Activated CD8-positive, alpha-beta memory T cell treated with anti-CD3 and anti-CD28 coated beads, Interleukin-2, amount 50 U/mL, for 4 hours (primary cell): ENCODE measurements around the gene PRRX1.

ENCODE experiments used
- DNase-seq: peaks from one replicate; pipeline ENCODE4 v3.0.0-alpha.2; 2020

The PRRX1 gene

DNA sequence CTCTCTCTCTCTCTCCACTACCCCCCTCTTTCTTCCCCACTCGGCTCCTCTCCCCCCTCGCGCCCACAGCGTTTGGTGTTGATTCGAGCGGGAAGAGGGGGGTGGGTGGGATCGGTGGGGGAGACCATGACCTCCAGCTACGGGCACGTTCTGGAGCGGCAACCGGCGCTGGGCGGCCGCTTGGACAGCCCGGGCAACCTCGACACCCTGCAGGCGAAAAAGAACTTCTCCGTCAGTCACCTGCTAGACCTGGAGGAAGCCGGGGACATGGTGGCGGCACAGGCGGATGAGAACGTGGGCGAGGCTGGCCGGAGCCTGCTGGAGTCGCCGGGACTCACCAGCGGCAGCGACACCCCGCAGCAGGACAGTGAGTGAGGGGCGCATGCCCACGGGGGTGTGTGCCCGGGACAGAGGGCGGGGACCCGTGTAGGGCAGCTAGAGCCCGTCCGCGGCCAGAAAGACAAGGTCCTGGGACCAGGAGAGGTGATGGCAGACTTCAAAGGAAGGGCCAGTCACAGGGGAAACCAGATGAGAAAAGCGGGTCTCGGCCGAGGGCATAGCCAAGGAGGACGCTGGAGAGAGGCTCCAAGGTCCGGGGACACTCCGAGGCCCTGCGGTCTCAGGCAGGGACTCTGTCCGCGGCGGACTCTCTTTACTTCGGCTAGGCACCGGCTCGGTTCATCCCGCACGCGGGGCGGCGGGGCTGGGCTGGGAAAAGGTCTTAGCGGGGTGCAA is at the start of gene PRRX1:
Gene PRRX1, plus strand, starts transcription at position 39 of the 735 bp plus-strand sequence. Its CDS starts 88 bp downstream, at position 127.
- DNase-seq, result no peak

DNA sequence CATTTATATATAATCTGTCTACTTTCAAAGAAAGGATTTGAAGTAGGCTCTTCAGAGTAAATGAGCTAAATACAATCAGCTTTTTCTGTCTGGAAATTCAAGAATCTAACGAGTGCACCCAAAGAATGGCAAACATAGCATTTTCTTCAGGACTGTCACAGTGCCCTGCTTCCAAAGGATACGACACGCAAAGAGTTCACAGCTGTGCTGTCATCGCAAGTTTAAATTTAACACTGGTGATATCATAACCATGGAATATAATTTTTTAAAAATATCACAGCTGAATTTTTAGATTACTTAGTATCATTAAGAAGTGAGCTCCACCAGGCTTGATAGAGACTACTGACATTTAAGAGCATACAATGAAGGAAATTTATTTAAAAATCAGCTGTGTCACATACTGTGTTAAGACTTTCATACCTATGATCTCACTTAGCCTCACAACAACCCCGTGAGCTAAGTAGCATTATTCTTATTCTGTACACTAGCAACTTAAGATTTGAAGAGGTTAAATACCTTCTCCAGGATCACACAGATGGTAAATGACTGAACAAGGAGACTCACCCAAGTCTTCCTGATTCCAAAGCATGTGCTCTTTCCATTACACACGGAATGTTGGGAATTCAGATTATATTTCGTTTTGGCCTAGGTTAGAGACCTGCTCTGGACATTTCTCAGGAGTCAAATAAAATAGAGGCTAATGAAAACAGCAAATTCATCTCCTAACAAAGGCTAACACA is 46.2 kb upstream of the PRRX1 start:
- no peak for DNase-seq

DNA sequence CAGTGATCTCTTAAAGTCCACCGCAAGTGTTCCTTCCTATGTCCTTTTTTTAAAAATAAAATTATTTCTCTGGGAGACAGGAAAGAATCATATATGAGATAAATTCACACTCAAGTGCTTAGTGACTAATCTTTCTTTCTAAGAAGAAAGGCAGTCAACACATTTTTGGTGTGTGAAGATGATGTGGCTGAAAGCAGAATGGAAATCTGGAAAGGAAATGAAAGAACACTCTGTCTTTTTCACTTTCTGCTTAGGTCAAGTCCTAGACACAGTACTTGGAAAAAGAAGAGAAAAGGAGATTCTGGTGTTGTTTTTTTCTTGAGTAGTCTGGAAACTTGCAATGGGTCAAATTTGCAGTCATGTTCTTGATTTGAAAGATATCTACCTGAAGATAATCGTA is 45.5 kb upstream of the PRRX1 start:
- no peak for DNase-seq

GRCh38 chr1:170619241-170620028 is 44.5 kb upstream of the PRRX1 start:
- no peak for DNase-seq

DNA sequence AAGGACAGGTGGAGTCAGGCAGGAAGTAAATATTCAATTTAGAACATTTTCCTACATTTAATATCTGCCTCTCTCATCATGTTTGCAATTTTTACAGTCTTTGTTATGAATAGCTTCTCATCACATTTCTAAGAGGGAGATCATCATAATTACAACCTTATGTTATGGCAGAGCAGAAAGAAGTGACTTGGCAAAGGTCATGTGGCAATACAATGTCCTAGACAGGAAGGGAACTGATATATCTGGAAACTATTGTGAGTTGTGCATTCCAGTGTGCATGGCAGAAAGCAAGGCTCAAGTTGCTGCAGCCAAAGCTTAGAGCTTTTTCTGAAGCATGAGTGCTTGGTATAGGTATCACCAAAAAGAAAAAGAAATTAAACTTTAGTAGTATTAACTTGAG is 43.8 kb upstream of the PRRX1 start:
- no peak for DNase-seq

DNA sequence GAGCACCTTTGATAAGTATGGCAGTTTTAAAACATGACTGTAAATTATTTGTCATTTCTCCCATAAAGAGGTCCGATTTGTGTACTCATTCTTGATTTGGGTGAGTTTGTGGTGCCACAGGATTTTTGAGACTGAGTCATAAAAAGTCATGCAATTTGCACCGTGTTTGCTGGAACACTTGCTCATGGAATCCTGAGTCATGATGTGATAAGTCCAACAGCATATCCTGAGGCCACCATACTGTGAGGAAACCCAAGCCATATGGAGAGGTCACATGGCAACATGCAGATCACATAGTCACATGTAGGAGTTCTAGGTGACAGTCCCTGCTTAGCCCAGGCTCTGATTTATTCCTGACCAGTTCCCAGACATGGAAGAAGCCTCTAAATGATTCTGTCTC is 40.8 kb upstream of the PRRX1 start:
- DNase-seq, result no peak

DNA sequence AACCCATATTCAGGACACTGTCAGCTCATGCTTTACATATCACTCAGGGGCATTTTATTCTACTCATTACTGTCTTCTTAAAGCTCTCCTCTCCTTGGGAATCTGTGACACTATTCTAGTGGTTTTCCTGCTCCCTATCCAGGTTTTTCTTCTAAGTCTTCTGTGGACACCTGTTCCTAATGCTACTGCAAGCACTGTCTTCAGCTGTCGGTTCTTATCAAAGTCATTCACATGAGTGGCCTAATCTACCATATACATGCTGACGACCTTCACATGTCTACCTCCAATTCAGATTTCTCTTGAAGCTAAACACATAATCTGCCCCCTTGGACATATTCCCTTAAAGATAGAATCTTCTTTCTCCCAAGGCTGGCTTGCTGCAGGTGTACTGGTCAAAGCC is 39.8 kb upstream of the PRRX1 start:
- DNase-seq, result no peak

DNA sequence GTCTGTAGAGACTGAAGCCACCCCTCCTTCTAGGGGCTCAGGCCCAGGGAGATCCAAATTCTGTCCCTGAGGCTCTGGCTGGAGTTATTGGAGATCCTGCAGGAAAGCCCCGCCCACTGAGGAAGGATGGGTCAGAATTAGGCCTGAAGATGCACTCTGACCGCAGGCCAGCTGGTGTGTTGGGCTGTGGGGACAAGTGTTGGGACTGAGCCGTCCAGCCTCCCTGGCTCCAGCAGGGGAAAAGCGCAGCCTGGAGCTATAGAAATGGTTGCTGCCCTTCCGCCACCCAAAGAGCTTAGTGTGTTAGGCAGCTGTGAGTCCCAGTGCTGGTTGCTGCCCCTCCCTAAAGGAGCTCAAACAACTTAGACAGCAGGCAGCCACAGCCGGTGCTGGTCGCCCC is 33.0 kb upstream of the PRRX1 start:
- DNase-seq, result no peak

GRCh38 chr1:170634293-170634692 is 29.6 kb upstream of the PRRX1 start:
- no peak for DNase-seq

DNA sequence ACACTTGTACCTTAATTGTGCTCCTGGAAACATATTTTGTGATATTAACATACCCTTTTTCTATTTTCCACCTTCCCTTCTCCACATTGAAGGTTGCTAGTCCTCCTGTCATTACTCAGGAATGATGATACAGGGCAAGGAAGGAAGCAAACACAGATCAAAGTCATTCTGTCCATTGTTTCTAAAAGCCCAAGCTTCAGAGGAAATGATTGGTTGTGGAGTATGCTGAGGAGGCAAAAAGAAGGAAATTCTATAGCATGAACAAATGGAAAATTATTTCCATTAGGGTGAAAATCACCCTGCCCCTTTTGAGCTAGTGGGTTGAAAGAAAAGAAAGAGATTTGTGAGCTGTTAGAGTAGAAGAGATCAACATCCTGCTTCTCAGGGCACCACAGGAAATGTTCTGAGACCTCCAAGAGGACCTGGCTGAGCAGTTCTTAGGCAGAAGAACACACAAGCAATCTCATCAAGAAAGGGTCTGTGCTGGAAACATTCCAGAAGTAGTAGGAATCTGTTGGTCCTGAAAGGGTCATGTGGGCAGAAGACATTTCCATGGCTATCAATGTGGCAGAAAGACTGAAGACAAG is 29.0 kb upstream of the PRRX1 start:
- no peak for DNase-seq

GRCh38 chr1:170640581-170640980 is 23.4 kb upstream of the PRRX1 start:
- DNase-seq, result no peak

- no peak for DNase-seq
These were observed 6.6 kb upstream of the PRRX1 start for GRCh38 chr1:170657275-170657853.

- no peak for DNase-seq
These were observed 4.4 kb upstream of the PRRX1 start for GRCh38 chr1:170659399-170660035.

DNA sequence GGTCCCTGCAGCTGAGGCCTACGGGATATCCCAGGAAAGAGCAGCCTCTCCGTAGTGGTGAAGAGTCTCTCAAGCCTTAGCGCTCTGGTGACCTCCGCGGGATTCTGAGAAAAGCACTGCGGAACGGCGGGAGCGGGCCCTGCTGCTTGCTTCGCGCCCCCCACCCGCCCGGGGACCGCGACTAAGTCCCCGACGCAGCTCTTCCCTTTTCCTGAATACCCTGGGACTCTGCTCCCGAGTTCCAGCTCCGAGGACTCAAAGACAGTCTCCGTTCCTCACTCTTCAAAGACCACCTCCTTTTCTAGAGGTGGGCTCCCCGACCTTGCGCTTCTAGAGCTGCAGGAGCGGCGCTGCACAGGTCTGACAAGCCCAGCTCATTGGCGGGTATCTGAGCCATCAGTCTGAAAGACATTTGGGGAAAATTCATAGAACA is 3.6 kb upstream of the PRRX1 start:
- no peak for DNase-seq

DNA sequence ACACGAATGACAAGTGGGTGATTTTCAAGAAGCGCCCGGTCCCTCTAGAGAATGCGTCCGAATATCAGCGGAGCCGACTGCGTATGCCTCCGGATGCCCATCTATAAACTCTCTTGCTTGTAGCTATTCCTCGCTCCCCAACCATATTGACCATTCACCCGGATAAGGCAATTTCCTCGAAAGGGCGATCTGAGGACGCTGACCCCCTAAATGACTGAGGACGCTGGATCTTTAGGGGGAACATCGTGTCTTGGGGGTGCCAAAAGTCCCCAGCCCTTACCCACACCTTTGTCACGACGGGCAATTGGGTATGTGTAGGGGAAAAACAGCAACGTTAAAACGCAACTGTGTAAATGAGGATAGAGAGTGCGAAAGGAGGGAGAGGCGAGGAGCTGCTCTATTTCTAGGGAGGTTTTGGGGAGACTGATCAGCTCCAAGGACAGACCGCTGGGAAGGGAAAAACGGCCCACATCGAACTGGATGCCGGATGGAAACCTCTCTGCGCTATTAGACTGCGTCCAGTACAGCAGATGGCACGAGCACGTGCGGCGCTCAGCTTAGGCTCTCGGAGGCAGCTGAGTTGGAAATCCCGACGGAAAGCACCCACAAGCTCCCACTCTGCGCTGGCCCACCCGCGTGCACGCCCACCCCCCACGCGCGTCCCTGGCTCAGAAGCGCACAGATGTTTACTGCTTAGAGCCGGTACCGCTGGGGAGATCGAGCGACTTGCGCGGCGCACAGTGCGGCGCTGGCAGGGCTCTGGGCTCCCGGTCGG is 2.9 kb upstream of the PRRX1 start:
- no peak for DNase-seq

DNA sequence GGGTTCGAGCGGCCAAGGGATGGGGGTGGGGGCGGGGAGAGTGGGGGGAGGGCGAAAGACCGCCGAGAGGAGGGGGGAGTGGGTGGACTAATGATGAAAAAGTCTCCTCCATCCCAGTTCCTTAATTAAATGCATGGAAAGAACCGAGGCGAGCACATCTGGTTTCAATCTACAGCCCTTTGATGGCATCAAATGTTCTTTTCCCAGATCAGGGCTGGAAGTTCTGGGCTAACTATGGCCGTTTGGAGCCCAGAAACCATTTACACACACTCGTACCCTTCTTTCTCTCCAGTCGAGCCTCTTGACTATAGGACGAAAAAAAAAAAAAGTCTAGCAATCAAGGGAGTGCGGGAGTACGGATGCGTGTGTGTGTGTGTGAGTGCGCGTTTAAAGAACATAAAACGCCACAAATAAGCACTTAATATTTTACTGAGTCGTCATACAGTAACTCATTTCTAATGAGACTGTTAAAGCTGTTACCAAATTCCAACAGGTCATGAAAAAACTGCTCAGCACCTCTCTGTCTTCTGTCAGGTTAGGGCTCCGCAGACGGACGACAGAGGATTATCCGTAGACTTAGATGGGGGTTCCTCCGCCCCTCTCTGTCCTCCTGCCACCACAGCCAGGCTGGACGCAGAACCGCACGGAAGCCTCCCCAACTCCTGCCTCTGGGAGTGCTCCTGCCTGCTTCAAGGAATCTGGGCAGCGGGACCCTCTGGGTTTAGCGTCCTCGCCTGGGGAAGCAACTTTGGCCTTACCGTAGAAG is 2.1 kb upstream of the PRRX1 start:
- DNase-seq, result no peak

DNA sequence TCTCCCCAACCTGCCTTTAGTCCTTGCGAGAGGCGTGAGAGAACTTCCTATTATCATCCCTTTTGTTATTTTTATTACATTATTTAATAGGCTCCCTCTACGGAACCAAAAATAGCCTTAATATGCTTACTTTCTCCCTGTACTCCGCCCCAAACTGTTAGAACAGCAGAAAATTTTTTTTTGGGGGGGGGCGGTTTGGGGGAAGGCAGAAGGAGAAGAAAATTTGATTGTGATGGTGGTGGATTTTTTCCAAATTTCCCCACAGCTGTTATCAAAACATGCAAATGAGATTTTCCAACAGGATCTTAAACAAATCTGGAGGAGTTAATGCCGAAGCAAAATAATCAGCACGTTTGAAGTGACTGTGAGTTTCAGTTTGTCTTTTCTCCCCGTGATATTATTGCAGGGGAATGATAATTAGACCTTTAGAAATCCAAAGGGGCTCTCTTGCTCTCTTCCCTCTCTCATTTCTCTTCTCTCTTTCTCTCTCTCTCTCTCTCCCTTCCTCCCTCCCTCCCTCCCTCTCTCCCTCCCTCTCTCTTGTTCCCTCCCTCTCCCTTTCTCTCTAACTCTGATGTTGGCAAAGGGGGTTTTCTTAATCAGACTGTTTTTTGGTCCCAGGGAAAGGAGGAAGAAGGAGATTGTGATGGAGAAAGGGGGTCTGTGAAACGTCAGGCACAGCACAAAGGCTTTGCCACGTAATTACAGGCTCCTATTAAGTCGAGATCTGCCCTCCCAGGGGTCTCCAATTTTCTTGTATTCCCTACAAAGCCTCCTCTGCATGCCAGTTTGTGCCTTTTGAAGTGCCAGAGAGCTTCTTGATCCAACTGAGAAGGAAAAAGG is 1.1 kb upstream of the PRRX1 start:
- DNase-seq, result no peak

DNA sequence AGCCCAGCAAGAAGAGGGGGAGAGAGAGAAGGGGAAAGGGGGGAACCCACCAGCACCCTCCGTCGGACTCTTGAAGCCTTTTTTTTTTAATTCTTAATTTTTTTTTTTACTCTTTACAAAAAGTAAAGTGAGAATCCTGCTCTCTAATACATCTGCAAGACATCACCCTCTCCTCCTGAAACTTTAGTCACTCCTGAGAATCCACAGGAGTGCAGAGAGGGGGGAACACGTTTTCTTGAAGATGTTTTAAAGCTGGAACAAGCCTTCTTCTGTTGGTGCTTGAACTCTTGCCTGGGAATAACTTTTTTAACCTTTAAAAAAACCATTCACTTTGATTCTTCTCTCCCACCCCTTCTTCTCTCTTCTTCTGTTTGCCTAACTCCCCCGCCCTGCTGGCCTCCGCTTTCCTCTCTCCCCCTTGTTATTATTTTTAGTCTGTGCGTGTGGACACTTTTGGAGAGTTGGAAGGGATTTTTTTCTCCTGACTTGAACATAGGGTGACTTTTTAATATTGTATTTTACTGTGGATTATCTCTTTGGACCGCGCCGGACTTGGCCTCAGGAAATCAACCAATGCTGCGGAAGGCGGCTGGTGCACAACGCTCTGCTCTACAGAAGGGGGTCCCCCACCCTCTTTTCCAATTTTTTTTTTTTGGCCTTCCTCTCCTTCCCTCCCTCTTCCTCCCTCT is 383 bp upstream of the PRRX1 start:
- no peak for DNase-seq
